CD14-positive monocyte (primary cell): ENCODE data around the gene MED9. TPM values are rescaled to one million over a fixed set of nuclear protein-coding genes. Genes with fewer than 3 reads are reported as not detected.

ENCODE experiments used
- DNase-seq, 3 donors: peaks; one replicate each; pipeline ENCODE4 v3.0.0-alpha.2; 2011 to 2022
- H2AFZ ChIP-seq: 2 replicates; pipeline ENCODE4 v1.6.0; 2012; ENCODE audit warnings: mild to moderate bottlenecking, low read depth, low read length, inconsistent platforms; ENCODE audit not compliant: insufficient read depth, poor library complexity, severe bottlenecking
- H3K27ac ChIP-seq, 2 donors: 1 replicate in 1 of 2; 2 replicates in 1 of 2; pipeline ENCODE4 v1.5.1; 2012 to 2013; ENCODE audit warnings: low read length in 2 of 2, control low read depth in 1 of 2, inconsistent platforms in 1 of 2, low read depth in 1 of 2, mild to moderate bottlenecking in 1 of 2
- H3K27me3 ChIP-seq, 2 donors: one replicate each; pipeline versions ENCODE4 v1.6.0 to v1.6.1; 2011 to 2013; ENCODE audit warnings: low read length in 2 of 2; ENCODE audit not compliant: control insufficient read depth in 2 of 2, insufficient read depth in 2 of 2
- H3K36me3 ChIP-seq, 2 donors: replicated peaks in 1 of 2; 1 replicate in 1 of 2; 2 replicates in 1 of 2; pipeline versions ENCODE4 v1.5.1 to v1.6.1; 2012 to 2013; ENCODE audit warnings: low read length in 2 of 2, control low read depth in 1 of 2, inconsistent platforms in 1 of 2, mild to moderate bottlenecking in 1 of 2; ENCODE audit not compliant: insufficient read depth in 2 of 2, control insufficient read depth in 1 of 2
- H3K4me1 ChIP-seq, 2 donors: 1 replicate in 1 of 2; 2 replicates in 1 of 2; pipeline versions ENCODE4 v1.5.1 to v1.6.1; 2012 to 2013; ENCODE audit warnings: low read length in 2 of 2, control low read depth in 1 of 2, inconsistent platforms in 1 of 2, mild to moderate bottlenecking in 1 of 2, moderate library complexity in 1 of 2; ENCODE audit not compliant: insufficient read depth in 2 of 2, control insufficient read depth in 1 of 2
- H3K4me2 ChIP-seq: replicated peaks from 2 replicates; pipeline ENCODE3; 2012; ENCODE audit warnings: low read length, moderate library complexity, mild to moderate bottlenecking; ENCODE audit not compliant: poor library complexity, severe bottlenecking; ENCODE audit errors: extremely low read depth
- H3K4me3 ChIP-seq, 3 experiments: fragments of 200-600 bp in 1 of 3; sonication (generic) in 1 of 3; replicated peaks in 1 of 3; 1 replicate in 2 of 3; 2 replicates in 1 of 3; pipeline ENCODE4 v1.5.1; 2011 to 2013; ENCODE audit warnings: low read length in 3 of 3, mild to moderate bottlenecking in 3 of 3, control low read depth in 2 of 3, low read depth in 2 of 3, inconsistent platforms in 1 of 3, moderate library complexity in 1 of 3
- H3K79me2 ChIP-seq: 2 replicates; pipeline ENCODE4 v1.6.0; 2012; ENCODE audit warnings: mild to moderate bottlenecking, control low read depth, inconsistent platforms, low read length, moderate library complexity; ENCODE audit not compliant: insufficient read depth
- H3K9ac ChIP-seq: 2 replicates; pipeline ENCODE4 v1.6.0; 2017; ENCODE audit warnings: low read length, mild to moderate bottlenecking; ENCODE audit not compliant: insufficient read depth, poor library complexity, severe bottlenecking
- H3K9me3 ChIP-seq, 2 donors: replicated peaks in 1 of 2; 1 replicate in 1 of 2; 2 replicates in 1 of 2; pipeline versions ENCODE4 v1.5.1 to v1.6.1; 2012 to 2013; ENCODE audit warnings: low read length in 2 of 2, control low read depth in 1 of 2; ENCODE audit not compliant: control insufficient read depth in 1 of 2, insufficient read depth in 1 of 2
- H4K20me1 ChIP-seq: 2 replicates; pipeline ENCODE4 v1.6.0; 2012; ENCODE audit warnings: mild to moderate bottlenecking, low read length, control low read depth, moderate library complexity; ENCODE audit not compliant: insufficient read depth
- H3K27ac Mint-ChIP-seq, 7 donors: one replicate each; pipeline ENCODE4 v1.8.0; 2020; ENCODE audit warnings: mild to moderate bottlenecking in 7 of 7, mixed read lengths in 7 of 7, moderate library complexity in 6 of 7, inconsistent platforms in 2 of 7
- H3K27me3 Mint-ChIP-seq, 3 donors: one replicate each; pipeline ENCODE4 v1.8.0; 2021 to 2022; ENCODE audit warnings: low read depth in 3 of 3, mild to moderate bottlenecking in 3 of 3, mixed read lengths in 3 of 3, moderate library complexity in 3 of 3, inconsistent platforms in 1 of 3
- H3K36me3 Mint-ChIP-seq, 2 donors: one replicate each; pipeline ENCODE4 v1.8.0; 2020; ENCODE audit warnings: mixed read lengths in 2 of 2, inconsistent platforms in 1 of 2, mild to moderate bottlenecking in 1 of 2
- H3K4me1 Mint-ChIP-seq: one replicate; pipeline ENCODE4 v1.8.0; 2020; ENCODE audit warnings: mild to moderate bottlenecking, mixed read lengths
- H3K4me3 Mint-ChIP-seq, 2 donors: one replicate each; pipeline ENCODE4 v1.8.0; 2020; ENCODE audit warnings: mild to moderate bottlenecking in 2 of 2, mixed read lengths in 2 of 2, moderate library complexity in 1 of 2
- H3K9me3 Mint-ChIP-seq, 7 donors: one replicate each; pipeline ENCODE4 v1.8.0; 2020 to 2022; ENCODE audit warnings: mixed read lengths in 7 of 7, mild to moderate bottlenecking in 6 of 7, moderate library complexity in 6 of 7, inconsistent platforms in 2 of 7
- WGBS: methylation state at CpG from one replicate; pipeline ENCODE4 v1.1.5; 2013; ENCODE audit warnings: missing lambda C conversion rate; ENCODE audit not compliant: insufficient coverage; 5-methylcytosine and 5-hydroxymethylcytosine counted together
- intact Hi-C, 2 donors: fragments of 100-400 bp; cut with micrococcal nuclease; formaldehyde crosslinking; loops; one replicate each; pipeline versions ENCODE4 v1.15.0 to v1.15.1; 2023
- polyA plus RNA-seq, 3 donors: library from polyadenylated mRNA; depleted of rRNA in 1 of 3; unstranded in 2 of 3; stranded (reverse) in 1 of 3; fragments of 300-500 nt in 2 of 3; fragments of >200 nt in 1 of 3; fragmentation: Illumina TruSeq in 2 of 3; gene quantifications; 1 replicate in 2 of 3; 2 replicates in 1 of 3; pipeline ENCODE4 v1.2.3, GENCODE V29; 2012 to 2021
- TF ChIP-seq, protein P1 (sequence below): fragments of 200-600 bp; IDR thresholded peaks from one replicate; pipeline ENCODE4 v1.8.0; 2022; ENCODE audit warnings: antibody characterized with exemption, mild to moderate bottlenecking

Gene MED9
- polyA plus RNA-seq, 3 donors, result 5.6 to 6.9 (median 6.1) TPM

DNA sequence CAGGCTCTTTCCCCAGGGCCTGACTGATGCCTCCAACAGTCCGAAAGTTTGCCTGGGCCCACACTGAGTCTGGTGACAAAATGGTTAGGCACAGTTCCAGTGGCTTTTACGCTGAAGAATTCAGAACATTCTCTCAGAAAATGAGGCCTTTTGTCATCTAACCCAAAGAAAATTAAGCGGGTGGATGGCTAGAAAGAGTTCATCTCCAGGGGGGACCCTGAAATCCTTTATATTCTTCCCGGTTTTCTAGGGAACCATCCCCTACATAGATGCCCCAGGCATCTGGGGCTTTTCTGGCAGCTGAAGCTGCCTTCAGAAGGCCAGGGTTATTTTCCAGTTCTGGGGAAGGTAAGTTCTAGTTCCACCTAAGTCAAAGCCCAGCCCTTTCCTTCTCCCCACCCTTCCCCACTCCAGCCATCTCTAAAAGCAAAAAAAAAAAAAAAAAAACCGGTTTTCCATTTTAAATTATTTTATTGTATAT, 17.2 kb downstream of the MED9 start:
- H3K4me3 ChIP-seq, result no peak overlapping the region
- Mint-ChIP-seq H3K4me3 (peak overlapping the region in 1 of 2 donors; percentile 63), H3K4me1 (peaks cover 20% of the 10 kb centered on the region), H3K36me3 (peaks cover 45 to 49% of the 10 kb centered on the region in 2 donors), H3K27ac (no peak overlapping the region), H3K9me3 (peaks cover 0 to 8% (median 4%) of the 10 kb centered on the region in 7 donors), H3K27me3 (peaks cover 30 to 40% (median 34%) of the 10 kb centered on the region in 3 donors)
- DNase-seq, result no peak
- H2AFZ ChIP-seq, result no peak overlapping the region
- WGBS, result 94% methylated on average over 2 of the region's 5 CpGs
- H3K79me2 ChIP-seq, result no peaks in the 10 kb centered on the region
- H3K27ac ChIP-seq, result no peak overlapping the region
- peaks cover 6 to 34% of the 10 kb centered on the region in 2 donors for H3K27me3 ChIP-seq
- TF ChIP-seq, protein P1, sequence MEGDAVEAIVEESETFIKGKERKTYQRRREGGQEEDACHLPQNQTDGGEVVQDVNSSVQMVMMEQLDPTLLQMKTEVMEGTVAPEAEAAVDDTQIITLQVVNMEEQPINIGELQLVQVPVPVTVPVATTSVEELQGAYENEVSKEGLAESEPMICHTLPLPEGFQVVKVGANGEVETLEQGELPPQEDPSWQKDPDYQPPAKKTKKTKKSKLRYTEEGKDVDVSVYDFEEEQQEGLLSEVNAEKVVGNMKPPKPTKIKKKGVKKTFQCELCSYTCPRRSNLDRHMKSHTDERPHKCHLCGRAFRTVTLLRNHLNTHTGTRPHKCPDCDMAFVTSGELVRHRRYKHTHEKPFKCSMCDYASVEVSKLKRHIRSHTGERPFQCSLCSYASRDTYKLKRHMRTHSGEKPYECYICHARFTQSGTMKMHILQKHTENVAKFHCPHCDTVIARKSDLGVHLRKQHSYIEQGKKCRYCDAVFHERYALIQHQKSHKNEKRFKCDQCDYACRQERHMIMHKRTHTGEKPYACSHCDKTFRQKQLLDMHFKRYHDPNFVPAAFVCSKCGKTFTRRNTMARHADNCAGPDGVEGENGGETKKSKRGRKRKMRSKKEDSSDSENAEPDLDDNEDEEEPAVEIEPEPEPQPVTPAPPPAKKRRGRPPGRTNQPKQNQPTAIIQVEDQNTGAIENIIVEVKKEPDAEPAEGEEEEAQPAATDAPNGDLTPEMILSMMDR, result no peak
- H3K36me3 ChIP-seq, result peaks cover 22 to 34% of the 10 kb centered on the region in 2 donors
- peaks cover 21 to 30% of the 10 kb centered on the region in 2 donors for H3K4me1 ChIP-seq
- intact Hi-C loops, result no loop called here
- no peak overlapping the region for H3K4me2 ChIP-seq
- H4K20me1 ChIP-seq, result peaks cover 33% of the 10 kb centered on the region
- no peaks in the 10 kb centered on the region for H3K9me3 ChIP-seq
- H3K9ac ChIP-seq, result no peak overlapping the region

DNA sequence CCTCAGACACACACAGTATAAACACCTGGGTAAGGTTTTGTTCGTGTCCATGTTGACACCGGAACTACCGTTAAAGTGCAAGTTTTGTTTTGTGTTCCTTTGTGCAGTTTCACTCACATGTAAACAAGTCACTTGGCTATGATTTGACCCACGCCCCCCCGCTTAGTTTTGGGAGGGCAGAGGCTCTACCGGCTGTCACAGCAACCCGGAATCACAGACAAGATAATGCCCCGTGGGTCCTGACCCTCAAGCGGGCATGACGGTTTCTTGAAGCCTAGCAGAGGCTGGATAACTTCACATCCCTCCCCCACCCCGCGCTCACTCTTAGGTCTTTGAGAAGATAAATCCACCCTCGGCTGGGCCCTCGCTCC, 17.7 kb downstream of the MED9 start:
- Histone ChIP-seq H3K79me2 (no peaks in the 10 kb centered on the region), H3K4me1 (peaks cover 21 to 30% of the 10 kb centered on the region in 2 donors), H3K4me3 (peak overlapping the region in 1 of 3 experiments; percentile 90), H3K9ac (no peak overlapping the region), H3K4me2 (peak overlapping the region; percentile 99), H3K36me3 (peaks cover 22 to 30% of the 10 kb centered on the region in 2 donors), H4K20me1 (peaks cover 33% of the 10 kb centered on the region), H3K27ac (no peak overlapping the region), H3K27me3 (peaks cover 6 to 34% of the 10 kb centered on the region in 2 donors), H2AFZ (no peak overlapping the region), H3K9me3 (no peaks in the 10 kb centered on the region)
- Mint-ChIP-seq H3K36me3 (peaks cover 42 to 48% of the 10 kb centered on the region in 2 donors), H3K9me3 (peaks cover 0 to 8% (median 4%) of the 10 kb centered on the region in 7 donors), H3K4me3 (peak overlapping the region; percentile 88 to 97), H3K27me3 (peaks cover 30 to 40% (median 34%) of the 10 kb centered on the region in 3 donors), H3K4me1 (peaks cover 20% of the 10 kb centered on the region), H3K27ac (no peak overlapping the region)
- no peak for DNase-seq
- TF ChIP-seq, protein P1, result no peak
- 76% methylated on average over 7 of the region's 14 CpGs for WGBS
- intact Hi-C loops, result no loop called here
